GM12892 (cell line): ENCODE measurements around the gene STK32B.

Experiments
- POLR2A ChIP-seq: IDR thresholded peaks from 2 replicates; pipeline ENCODE4 v1.6.1; 2011; ENCODE audit warnings: low read depth, low read length, control low read depth
- POLR2AphosphoS5 ChIP-seq: IDR thresholded peaks from 2 replicates; pipeline ENCODE4 v1.6.1; 2011; ENCODE audit warnings: low read depth, low read length, control low read depth
- TAF1 ChIP-seq: IDR thresholded peaks from 2 replicates; pipeline ENCODE4 v1.6.1; 2011; ENCODE audit warnings: low read depth, mild to moderate bottlenecking, control low read depth, low read length, borderline replicate concordance

GRCh38 chr4:5019796-5020195 lies 31.5 kb upstream of the STK32B start:
- no peak for TF ChIP-seq POLR2A
- no peak for TF ChIP-seq POLR2AphosphoS5
- TF ChIP-seq TAF1, result no peak
